Keratinocyte (primary cell): Measurements from ENCODE around the gene ELMOD1. TPM values are rescaled to one million over a fixed set of nuclear protein-coding genes. Genes with fewer than 3 reads are reported as not detected.

Experiments
- DNase-seq: peaks from one replicate; pipeline ENCODE4 v3.0.0-alpha.2; 2011; ENCODE audit warnings: low read depth, missing footprints, low spot score
- FAIRE-seq: peaks from 2 replicates; lab custom pipeline; 2011; peaks lifted over from hg19 to GRCh38; lab: Jason Lieb, UNC
- H2AFZ ChIP-seq: 2 replicates; pipeline ENCODE4 v1.6.0; 2012; ENCODE audit warnings: low read length, control low read depth, inconsistent platforms; ENCODE audit not compliant: control insufficient read depth
- H3K27ac ChIP-seq: 2 replicates; pipeline ENCODE4 v1.5.1; 2011; ENCODE audit warnings: low read length; ENCODE audit not compliant: control insufficient read depth, insufficient read depth
- H3K27me3 ChIP-seq: 3 replicates; pipeline ENCODE4 v1.6.0; 2011; ENCODE audit warnings: low read length; ENCODE audit not compliant: control insufficient read depth, insufficient read depth; ENCODE audit errors: extremely low read depth
- H3K36me3 ChIP-seq, 2 experiments: 2 replicates in 1 of 2; 3 replicates in 1 of 2; pipeline ENCODE4 v1.5.1; 2011; ENCODE audit warnings: low read length in 2 of 2, mild to moderate bottlenecking in 1 of 2; ENCODE audit not compliant: control insufficient read depth in 2 of 2, insufficient read depth in 2 of 2; ENCODE audit errors: extremely low read depth in 1 of 2
- H3K4me1 ChIP-seq: 3 replicates; pipeline ENCODE4 v1.5.1; 2011; ENCODE audit warnings: low read length; ENCODE audit not compliant: control insufficient read depth, insufficient read depth; ENCODE audit errors: extremely low read depth
- H3K4me2 ChIP-seq: 3 replicates; pipeline ENCODE4 v1.6.0; 2011; ENCODE audit warnings: low read depth, low read length; ENCODE audit not compliant: control insufficient read depth, insufficient read depth; ENCODE audit errors: extremely low read depth
- H3K4me3 ChIP-seq, 3 experiments: fragments of 200-600 bp in 1 of 3; sonication (generic) in 1 of 3; 2 replicates in 2 of 3; 3 replicates in 1 of 3; pipeline ENCODE4 v1.5.1; 2011 to 2016; ENCODE audit warnings: low read length in 3 of 3, mild to moderate bottlenecking in 3 of 3, control low read depth in 2 of 3, inconsistent platforms in 1 of 3, low read depth in 1 of 3, mixed read lengths in 1 of 3, mixed run types in 1 of 3, moderate library complexity in 1 of 3; ENCODE audit not compliant: control insufficient read depth in 2 of 3, insufficient read depth in 2 of 3; ENCODE audit errors: extremely low read depth in 1 of 3
- H3K79me2 ChIP-seq: 2 replicates; pipeline ENCODE4 v1.6.0; 2012; ENCODE audit warnings: low read length; ENCODE audit not compliant: control insufficient read depth, insufficient read depth
- H3K9ac ChIP-seq: 3 replicates; pipeline ENCODE4 v1.6.0; 2011; ENCODE audit warnings: low read length; ENCODE audit not compliant: control insufficient read depth, insufficient read depth; ENCODE audit errors: extremely low read depth
- H3K9me1 ChIP-seq: 3 replicates; pipeline ENCODE4 v1.6.0; 2011; ENCODE audit warnings: low read length; ENCODE audit not compliant: control insufficient read depth, insufficient read depth; ENCODE audit errors: extremely low read depth
- H3K9me3 ChIP-seq: 2 replicates; pipeline ENCODE4 v1.5.1; 2012; ENCODE audit warnings: low read depth, low read length; ENCODE audit not compliant: control insufficient read depth
- H4K20me1 ChIP-seq: 3 replicates; pipeline ENCODE4 v1.6.0; 2011; ENCODE audit warnings: low read length; ENCODE audit not compliant: control insufficient read depth, insufficient read depth; ENCODE audit errors: extremely low read depth
- CTCF ChIP-seq, 3 experiments: IDR thresholded peaks in 1 of 3; conservative IDR thresholded peaks in 1 of 3; optimal IDR thresholded peaks in 1 of 3; 2 replicates in 2 of 3; 3 replicates in 1 of 3; pipeline versions ENCODE3 to v1.5.1; 2011; ENCODE audit warnings: low read length in 3 of 3, mild to moderate bottlenecking in 3 of 3, moderate library complexity in 2 of 3, control low read depth in 1 of 3, inconsistent platforms in 1 of 3; ENCODE audit not compliant: insufficient read depth in 2 of 3; ENCODE audit errors: extremely low read depth in 1 of 3
- EZH2 ChIP-seq: IDR thresholded peaks from one replicate; pipeline ENCODE4 v1.6.1; 2012; ENCODE audit warnings: inconsistent platforms, mild to moderate bottlenecking, low read length, moderate library complexity
- dilution Hi-C: fragments of 300-500 bp; cut with MboI; formaldehyde crosslinking; loops from one replicate; pipeline ENCODE4 v1.7.0; 2020; ENCODE audit warnings: low sequenced_read_pairs; ENCODE audit not compliant: extremely low pct_ligation_motif_present
- polyA plus RNA-seq, 5 experiments: library from polyadenylated mRNA; depleted of rRNA in 3 of 5; stranded (reverse) in 3 of 5; stranded (forward) in 1 of 5; unstranded in 1 of 5; fragments of >200 nt; gene quantifications; 1 replicate in 1 of 5; 2 replicates in 3 of 5; 3 replicates in 1 of 5; pipeline versions ENCODE4 v1.2.1 to v1.2.3, GENCODE V29; 2011 to 2012; ENCODE audit warnings: missing spikeins in 2 of 5, low read depth in 1 of 5, low replicate concordance in 1 of 5

ELMOD1 gene
- polyA plus RNA-seq, 1 donor (not counting 4 experiments of a cell fraction or from before 2014, with no cell fraction given), result 0.63 TPM

- Histone ChIP-seq H3K4me2 (peak overlapping the region; percentile 88), H4K20me1 (no peaks in the 10 kb centered on the region), H3K9me3 (no peaks in the 10 kb centered on the region), H3K79me2 (no peaks in the 10 kb centered on the region), H3K9me1 (no peaks in the 10 kb centered on the region), H3K4me3 (no peak overlapping the region), H3K27me3 (peaks cover 28% of the 10 kb centered on the region), H3K4me1 (peaks cover 8% of the 10 kb centered on the region), H3K9ac (no peak overlapping the region), H2AFZ (no peak overlapping the region), H3K27ac (no peak overlapping the region), H3K36me3 (no peaks in the 10 kb centered on the region)
- TF ChIP-seq CTCF (optimal IDR thresholded peaks at IDR 0.05 in 1 of 3, IDR thresholded peaks at IDR 0.05 in 1 of 3, conservative IDR thresholded peaks at IDR 0.05 in 1 of 3; ENCODE audit: extremely low read depth in 1 of 3, insufficient read depth in 2 of 3, low read length in 3 of 3) (no peak), EZH2 (peak; percentile 9)
- DNase-seq, result no peak
- dilution Hi-C loops, result no loop called here
- FAIRE-seq, result no peak
These were observed 1.3 kb downstream of the ELMOD1 start for GRCh38 chr11:107592231-107592590.

GRCh38 chr11:107592813-107593212 lies 1.9 kb downstream of the ELMOD1 start:
- FAIRE-seq (no peak), DNase-seq (no peak)
- Histone ChIP-seq H3K9me3 (no peaks in the 10 kb centered on the region), H3K4me3 (no peak overlapping the region), H2AFZ (no peak overlapping the region), H3K36me3 (no peaks in the 10 kb centered on the region), H3K9me1 (no peaks in the 10 kb centered on the region), H3K27ac (no peak overlapping the region), H3K9ac (no peak overlapping the region), H3K4me2 (no peak overlapping the region), H3K79me2 (no peaks in the 10 kb centered on the region), H4K20me1 (no peaks in the 10 kb centered on the region), H3K27me3 (peaks cover 28% of the 10 kb centered on the region), H3K4me1 (peaks cover 8% of the 10 kb centered on the region)
- dilution Hi-C loops, result no loop called here
- TF ChIP-seq CTCF (optimal IDR thresholded peaks at IDR 0.05 in 1 of 3, IDR thresholded peaks at IDR 0.05 in 1 of 3, conservative IDR thresholded peaks at IDR 0.05 in 1 of 3; ENCODE audit: extremely low read depth in 1 of 3, insufficient read depth in 2 of 3, low read length in 3 of 3) (no peak), EZH2 (no peak)
